GM23338 (cell line): ENCODE measurements around the gene FAM117A. TPM values are rescaled to one million over a fixed set of nuclear protein-coding genes. Genes with fewer than 3 reads are reported as not detected.

Source experiments
- ATAC-seq: fragments of 200-7000 bp; cut with Tn5 transposase; 3 replicates; pipeline ENCODE4 v1.9.1; 2020
- DNase-seq: peaks from one replicate; pipeline ENCODE4 v3.0.0-alpha.2; 2015; ENCODE audit warnings: low spot score
- H2AFZ ChIP-seq: fragments of 200-600 bp; sonication (generic); 2 replicates; pipeline ENCODE4 v1.8.0; 2016; ENCODE audit warnings: antibody characterized with exemption, mild to moderate bottlenecking, moderate library complexity
- H3F3A ChIP-seq: fragments of 200-600 bp; sonication (generic); replicated peaks from 2 replicates; pipeline ENCODE4 v1.8.0; 2017; ENCODE audit warnings: antibody characterized with exemption, mixed run types, low read depth
- H3K27ac ChIP-seq: fragments of 200-600 bp; sonication (generic); 2 replicates; pipeline ENCODE4 v1.6.1; 2016; ENCODE audit warnings: low read depth
- H3K27me3 ChIP-seq: fragments of 200-600 bp; sonication (generic); 2 replicates; pipeline ENCODE4 v1.8.0; 2016; ENCODE audit warnings: mild to moderate bottlenecking, mixed run types, moderate library complexity; ENCODE audit not compliant: insufficient read depth
- H3K36me3 ChIP-seq: fragments of 200-600 bp; sonication (generic); 2 replicates; pipeline ENCODE4 v1.8.0; 2016; ENCODE audit warnings: mild to moderate bottlenecking; ENCODE audit not compliant: insufficient read depth
- H3K4me1 ChIP-seq: fragments of 200-600 bp; sonication (generic); 2 replicates; pipeline ENCODE4 v1.8.0; 2016; ENCODE audit warnings: mild to moderate bottlenecking, moderate library complexity; ENCODE audit not compliant: insufficient read depth
- H3K4me2 ChIP-seq: fragments of 200-600 bp; sonication (generic); 2 replicates; pipeline ENCODE4 v1.7.1; 2017; ENCODE audit warnings: mixed run types
- H3K4me3 ChIP-seq: fragments of 200-600 bp; sonication (generic); 2 replicates; pipeline ENCODE4 v1.6.1; 2016; ENCODE audit warnings: mixed run types
- H3K79me2 ChIP-seq: fragments of 200-600 bp; sonication (generic); replicated peaks from 2 replicates; pipeline ENCODE4 v1.8.0; 2017; ENCODE audit warnings: mild to moderate bottlenecking; ENCODE audit not compliant: insufficient read depth
- H3K9me2 ChIP-seq: fragments of 200-600 bp; sonication (generic); 2 replicates; pipeline ENCODE4 v1.8.0; 2017; ENCODE audit not compliant: insufficient read depth
- H4K20me1 ChIP-seq: fragments of 200-600 bp; sonication (generic); replicated peaks from 2 replicates; pipeline ENCODE4 v1.8.0; 2017; ENCODE audit warnings: mild to moderate bottlenecking; ENCODE audit not compliant: insufficient read depth
- H3K27ac Mint-ChIP-seq: 2 replicates; pipeline ENCODE4 v1.8.0; 2020; ENCODE audit warnings: inconsistent platforms, mild to moderate bottlenecking, moderate library complexity, mixed read lengths
- H3K27me3 Mint-ChIP-seq: 3 replicates; pipeline ENCODE4 v1.8.0; 2022; ENCODE audit warnings: low read depth, mild to moderate bottlenecking, moderate library complexity, mixed read lengths, inconsistent platforms; ENCODE audit not compliant: insufficient read depth, poor library complexity
- H3K36me3 Mint-ChIP-seq: 3 replicates; pipeline ENCODE4 v1.8.0; 2021; ENCODE audit warnings: low read depth, mild to moderate bottlenecking, inconsistent platforms, moderate library complexity, mixed read lengths
- H3K4me1 Mint-ChIP-seq: 3 replicates; pipeline ENCODE4 v1.8.0; 2020; ENCODE audit warnings: mild to moderate bottlenecking, inconsistent platforms, mixed read lengths
- H3K4me3 Mint-ChIP-seq: 3 replicates; pipeline ENCODE4 v1.8.0; 2021; ENCODE audit warnings: moderate library complexity, mild to moderate bottlenecking, inconsistent platforms, mixed read lengths
- H3K9me3 Mint-ChIP-seq: 3 replicates; pipeline ENCODE4 v1.8.0; 2020; ENCODE audit warnings: moderate library complexity, mild to moderate bottlenecking, inconsistent platforms, mixed read lengths
- CREB1 ChIP-seq: fragments of 250-450 bp; sonication (Bioruptor Pico); IDR thresholded peaks from 2 replicates; pipeline ENCODE4 v1.5.0; 2020; ENCODE audit warnings: low read depth, mild to moderate bottlenecking, moderate library complexity
- CTCF ChIP-seq, 2 experiments: fragments of 200-600 bp in 1 of 2; sonication (generic) in 1 of 2; conservative IDR thresholded peaks; 2 replicates each; pipeline versions ENCODE4 v1.5.1 to v1.6.1; 2016 to 2017; ENCODE audit warnings: antibody characterized with exemption in 2 of 2, low read depth in 2 of 2, mild to moderate bottlenecking in 2 of 2, moderate library complexity in 1 of 2
- EZH2 ChIP-seq: fragments of 200-600 bp; sonication (generic); IDR thresholded peaks from one replicate; pipeline ENCODE4 v1.8.0; 2017; ENCODE audit warnings: antibody characterized with exemption, mild to moderate bottlenecking, low read depth; ENCODE audit not compliant: unreplicated experiment
- EZH2phosphoT487 ChIP-seq: fragments of 200-600 bp; sonication (generic); IDR thresholded peaks from one replicate; pipeline ENCODE4 v1.8.1; 2018; ENCODE audit warnings: antibody characterized with exemption; ENCODE audit not compliant: unreplicated experiment
- JUNB ChIP-seq: IDR thresholded peaks from one replicate; pipeline ENCODE4 v1.6.1; 2016; ENCODE audit warnings: antibody characterized with exemption; ENCODE audit not compliant: unreplicated experiment
- NANOG ChIP-seq: IDR thresholded peaks from 2 replicates; pipeline ENCODE4 v1.6.1; 2016; ENCODE audit warnings: antibody characterized with exemption, borderline replicate concordance
- POLR2AphosphoS5 ChIP-seq: IDR thresholded peaks from 2 replicates; pipeline ENCODE4 v1.6.1; 2016; ENCODE audit warnings: antibody characterized with exemption, low read depth
- REST ChIP-seq: IDR thresholded peaks from one replicate; pipeline ENCODE4 v1.6.1; 2018; ENCODE audit warnings: antibody characterized with exemption; ENCODE audit not compliant: unreplicated experiment
- STAT1 ChIP-seq: IDR thresholded peaks from one replicate; pipeline ENCODE4 v1.6.1; 2016; ENCODE audit warnings: antibody characterized with exemption; ENCODE audit not compliant: unreplicated experiment
- ZNF114 ChIP-seq: fragments of 250-450 bp; sonication (Bioruptor Pico); IDR thresholded peaks from 2 replicates; pipeline ENCODE4 v1.5.0; 2020; ENCODE audit warnings: mild to moderate bottlenecking, moderate library complexity
- ZNF331 ChIP-seq: fragments of 250-450 bp; sonication (Bioruptor Pico); IDR thresholded peaks from 2 replicates; pipeline ENCODE4 v1.5.0; 2020; ENCODE audit warnings: low read depth, mild to moderate bottlenecking, moderate library complexity
- ZNF462 ChIP-seq: fragments of 250-450 bp; sonication (Bioruptor Pico); IDR thresholded peaks from 2 replicates; pipeline ENCODE4 v1.5.0; 2020; ENCODE audit warnings: mild to moderate bottlenecking, moderate library complexity
- polyA plus RNA-seq: library from polyadenylated mRNA; unstranded; fragments of >200 nt; fragmentation: Nextera tagmentation; extraction: Ambion mirVana; gene quantifications from 2 replicates; pipeline ENCODE4 v1.2.1, GENCODE V29; 2016
- total RNA-seq: library from RNA; depleted of rRNA; stranded (reverse); fragments of >200 nt; shearing (Covaris generic); gene quantifications from 2 replicates; pipeline ENCODE4 v1.2.3, GENCODE V29; 2014
- TF ChIP-seq, protein P1 (sequence below): IDR thresholded peaks from 2 replicates; pipeline ENCODE4 v1.6.1; 2016; ENCODE audit warnings: antibody characterized with exemption

Gene FAM117A
- total and polyA plus RNA-seq, 2 experiments from 2014 or later, result 21.3 to 46.4 TPM

GRCh38 chr17:49777563-49777962 lies 13.6 kb upstream of the FAM117A start:
- ATAC-seq (peak; percentile 53; the same call in 2 of the 3 replicates), DNase-seq (peak; percentile 14)
- Histone ChIP-seq H3F3A (no peaks in the 10 kb centered on the region), H3K27ac (no peak overlapping the region), H3K36me3 (no peaks in the 10 kb centered on the region), H3K79me2 (no peaks in the 10 kb centered on the region), H4K20me1 (no peaks in the 10 kb centered on the region), H3K4me1 (no peaks in the 10 kb centered on the region), H3K27me3 (no peaks in the 10 kb centered on the region), H3K4me3 (no peak overlapping the region), H3K4me2 (no peak overlapping the region), H2AFZ (0 out of 2 replicates have a peak overlapping the region, but pooled peaks have one; percentile 20), H3K9me2 (no peaks in the 10 kb centered on the region)
- no peaks in the 10 kb centered on the region for H3K36me3 Mint-ChIP-seq
- no peak overlapping the region for H3K4me3 Mint-ChIP-seq
- H3K27me3 Mint-ChIP-seq, result peaks cover 11% of the 10 kb centered on the region
- TF ChIP-seq JUNB, result no peak
- TF ChIP-seq EZH2phosphoT487, result no peak
- no peak for TF ChIP-seq ZNF331 (CRISPR knock-in tag)
- TF ChIP-seq, protein P1, sequence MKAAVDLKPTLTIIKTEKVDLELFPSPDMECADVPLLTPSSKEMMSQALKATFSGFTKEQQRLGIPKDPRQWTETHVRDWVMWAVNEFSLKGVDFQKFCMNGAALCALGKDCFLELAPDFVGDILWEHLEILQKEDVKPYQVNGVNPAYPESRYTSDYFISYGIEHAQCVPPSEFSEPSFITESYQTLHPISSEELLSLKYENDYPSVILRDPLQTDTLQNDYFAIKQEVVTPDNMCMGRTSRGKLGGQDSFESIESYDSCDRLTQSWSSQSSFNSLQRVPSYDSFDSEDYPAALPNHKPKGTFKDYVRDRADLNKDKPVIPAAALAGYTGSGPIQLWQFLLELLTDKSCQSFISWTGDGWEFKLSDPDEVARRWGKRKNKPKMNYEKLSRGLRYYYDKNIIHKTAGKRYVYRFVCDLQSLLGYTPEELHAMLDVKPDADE, result no peak
- TF ChIP-seq ZNF114 (CRISPR knock-in tag), result no peak
- no peak for TF ChIP-seq EZH2
- TF ChIP-seq STAT1, result no peak
- no peak for TF ChIP-seq CREB1 (CRISPR knock-in tag)
- no peak for TF ChIP-seq NANOG
- no peak for TF ChIP-seq CTCF (conservative IDR thresholded peaks at IDR 0.05; ENCODE audit: low read depth in 2 of 2)
- TF ChIP-seq POLR2AphosphoS5, result no peak
- no peak for TF ChIP-seq ZNF462 (CRISPR knock-in tag)
- no peak for TF ChIP-seq REST
- no peaks in the 10 kb centered on the region; the same call in 2 of the 3 replicates for H3K9me3 Mint-ChIP-seq
- no peak overlapping the region for H3K27ac Mint-ChIP-seq
- peaks cover 6% of the 10 kb centered on the region for H3K4me1 Mint-ChIP-seq
